HS-27A (cell line): Measurements from ENCODE around the gene ARRB2.

Experiments used
- DNase-seq: peaks from one replicate; pipeline ENCODE4 v3.0.0-alpha.2; 2012; ENCODE audit warnings: low read depth, missing footprints

Gene ARRB2

DNA sequence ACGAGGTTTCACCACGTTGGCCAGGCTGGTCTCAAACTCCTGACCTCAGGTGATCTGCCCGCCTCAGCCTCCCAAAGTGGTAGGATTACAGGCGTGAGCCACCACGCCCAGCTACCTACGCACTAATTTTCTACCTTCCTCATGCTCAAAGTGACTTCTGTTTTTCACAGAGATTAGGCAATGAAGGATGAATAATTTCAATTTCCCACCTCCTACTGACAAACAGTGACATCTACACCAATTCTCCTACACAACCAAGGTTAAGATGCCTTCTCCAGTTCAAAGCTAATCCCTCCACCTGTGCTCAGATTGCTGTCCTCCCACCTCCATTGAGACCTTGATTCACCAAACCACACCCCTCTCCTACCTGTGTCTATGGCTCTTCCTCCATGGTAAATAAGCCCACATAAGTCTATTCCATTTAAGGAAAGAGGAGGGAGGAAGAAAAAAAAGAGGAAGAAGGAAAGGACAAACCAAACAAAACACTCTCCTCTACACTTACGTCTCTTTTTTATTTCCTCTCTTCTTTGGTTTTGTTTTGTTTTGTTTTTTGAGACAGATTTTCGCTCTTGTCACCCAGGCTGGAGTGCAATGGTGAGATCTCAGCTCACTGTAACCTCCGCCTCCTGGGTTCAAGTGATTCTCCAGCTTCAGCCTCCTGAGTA lies 15.3 kb downstream of the ARRB2 start:
- DNase-seq = no peak

DNA sequence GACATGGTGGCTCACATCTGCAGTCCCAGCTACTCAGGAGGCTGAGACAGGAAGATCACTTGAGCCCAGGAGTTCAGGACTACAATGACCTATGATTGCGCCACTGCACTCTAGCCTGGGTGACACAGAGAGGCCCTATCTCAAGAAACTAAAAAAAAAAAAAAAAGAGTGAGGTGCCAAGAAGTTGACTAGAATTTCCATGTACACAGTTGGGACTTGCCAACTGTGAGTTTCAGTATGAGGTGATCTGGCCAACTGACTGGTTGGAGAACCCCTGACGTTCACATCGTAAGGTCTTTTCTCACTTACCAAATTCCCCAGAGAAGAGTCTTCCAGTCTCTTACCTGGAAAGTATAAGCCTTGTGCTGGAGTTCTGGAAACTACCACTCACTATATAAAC lies 17.7 kb downstream of the ARRB2 start:
- DNase-seq = no peak

DNA sequence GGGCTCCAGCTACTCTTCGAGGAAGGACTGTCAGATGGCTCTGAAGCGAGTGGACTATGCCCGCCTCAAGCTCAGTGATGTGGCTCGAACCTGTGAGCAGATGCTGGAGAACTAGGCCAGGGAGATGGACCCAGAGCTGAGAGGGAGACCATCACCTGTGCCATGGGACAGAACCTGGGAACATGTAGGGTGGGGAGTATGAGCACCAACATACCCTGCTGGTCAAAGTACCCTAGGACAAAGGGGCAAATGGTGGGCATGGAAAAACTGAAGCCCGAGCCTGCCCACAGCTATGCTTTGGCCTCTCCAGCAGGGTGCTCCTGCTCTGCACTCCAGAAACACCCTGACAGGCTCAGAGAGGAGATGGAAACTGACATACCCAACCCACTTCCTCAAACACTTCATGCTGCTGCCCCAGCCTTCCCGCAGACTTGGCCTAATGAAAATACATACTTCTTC lies 22.7 kb downstream of the ARRB2 start:
- no peak for DNase-seq

DNA sequence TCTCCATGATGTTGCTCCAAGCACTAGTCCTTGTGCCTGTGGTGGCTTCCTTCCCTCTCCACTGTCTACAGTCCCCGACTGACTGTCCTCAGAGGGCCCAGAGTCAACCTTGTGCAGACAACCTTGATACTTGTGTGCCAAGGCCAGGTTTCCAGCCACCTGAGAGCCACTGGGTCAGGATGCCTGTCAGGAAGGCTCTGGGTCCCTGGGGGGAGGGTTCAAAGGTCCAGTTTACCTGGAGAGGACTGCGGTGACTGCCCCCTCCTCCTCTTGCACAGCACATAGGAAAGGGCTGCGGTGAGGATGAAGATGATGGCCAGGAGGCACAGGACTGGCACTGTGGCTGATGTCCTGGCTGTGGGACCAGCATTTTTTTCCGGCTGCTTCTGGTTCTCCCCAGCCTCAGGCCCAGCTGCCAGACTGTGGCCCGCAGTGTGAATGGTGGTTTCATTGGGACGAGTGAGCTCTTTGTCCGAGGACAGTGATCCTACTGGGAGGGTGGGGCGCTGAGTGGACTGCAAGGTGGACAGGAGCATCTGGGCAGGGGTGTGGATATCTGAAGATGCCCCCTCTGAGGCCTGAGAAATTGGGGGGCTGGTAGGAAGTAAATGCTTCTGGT lies 24.5 kb downstream of the ARRB2 start:
- no peak for DNase-seq

DNA sequence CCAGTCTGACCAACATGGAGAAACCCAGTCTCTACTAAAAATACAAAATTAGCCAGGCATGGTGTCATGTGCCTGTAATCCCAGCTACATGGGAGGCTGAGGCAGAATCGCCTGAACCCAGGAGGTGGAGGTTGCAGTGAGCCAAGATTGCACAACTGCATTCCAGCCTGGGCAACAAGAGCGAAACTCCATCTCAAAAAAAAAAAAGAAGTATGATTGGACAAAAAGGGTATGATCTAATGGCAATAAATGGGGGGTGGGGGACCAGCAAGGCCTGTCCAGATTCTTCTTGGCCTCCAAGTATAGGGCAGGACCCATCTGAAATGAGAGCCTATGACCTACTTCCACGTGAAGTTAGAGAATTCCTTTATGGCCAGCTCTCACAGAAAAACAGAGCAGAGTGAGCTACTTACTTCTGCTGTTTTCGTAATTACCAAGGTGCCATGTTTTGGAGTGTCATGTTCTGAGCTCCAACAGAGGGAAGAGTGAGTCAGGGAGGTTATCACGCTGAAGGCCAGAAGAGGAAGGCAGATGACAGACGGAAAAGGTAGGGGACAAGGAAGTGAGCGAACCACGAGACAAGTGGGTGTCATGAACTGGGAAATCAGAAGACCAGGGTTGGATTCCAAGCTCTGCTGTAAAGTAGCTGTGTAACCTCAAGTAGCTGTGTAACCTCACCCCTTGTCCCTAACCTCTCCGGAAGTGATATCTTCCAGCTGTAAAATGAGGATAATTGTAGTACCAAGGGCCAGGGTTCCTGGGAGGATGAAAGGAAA lies 25.6 kb downstream of the ARRB2 start:
- DNase-seq = no peak

DNA sequence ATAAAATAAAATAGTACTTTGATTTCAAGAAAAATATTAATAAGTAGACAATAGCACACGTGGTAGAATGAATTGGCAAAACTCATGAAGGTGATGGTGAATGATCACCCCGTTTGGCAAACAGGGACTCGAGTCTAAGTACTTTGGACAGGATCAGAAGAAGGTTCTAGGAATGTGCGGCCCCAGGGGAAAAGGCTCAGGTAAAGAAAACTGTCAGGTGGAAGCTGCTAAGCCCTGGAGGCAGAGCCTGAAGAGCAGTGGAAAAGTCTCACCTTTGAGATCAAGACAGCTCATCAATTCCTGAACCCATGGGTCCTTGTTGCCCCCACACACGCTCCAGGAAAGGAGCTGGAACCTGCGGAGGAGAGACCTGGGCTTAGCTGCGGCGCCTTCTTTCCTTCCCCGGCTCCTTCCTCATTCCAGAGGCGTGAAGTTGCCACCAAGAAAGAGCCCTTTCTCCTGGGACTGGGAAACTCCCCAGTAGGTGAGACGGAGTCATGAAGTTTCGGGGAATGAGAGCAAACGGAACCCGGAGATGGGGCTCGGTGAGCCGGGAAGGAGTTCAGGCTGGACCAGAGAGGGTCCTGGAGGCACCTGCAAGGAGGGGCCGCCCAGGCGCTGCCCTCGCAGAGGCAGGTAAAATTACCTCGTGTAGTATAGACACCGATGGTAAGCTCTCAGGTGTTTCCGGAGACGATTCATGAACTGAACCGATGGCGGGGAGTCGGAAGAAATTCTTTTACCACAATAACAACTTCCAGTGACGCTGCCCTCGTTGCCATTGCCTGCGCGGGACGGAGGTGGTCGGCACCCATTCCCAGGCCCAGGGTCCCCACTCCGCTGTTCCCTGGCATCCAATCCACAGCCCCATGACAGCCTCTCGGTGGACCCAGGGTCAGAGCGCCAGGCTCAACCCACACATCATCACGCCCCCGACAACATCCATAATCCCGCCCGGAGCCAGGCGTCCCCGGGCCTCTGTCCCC lies 28.0 kb downstream of the ARRB2 start:
- DNase-seq = no peak

DNA sequence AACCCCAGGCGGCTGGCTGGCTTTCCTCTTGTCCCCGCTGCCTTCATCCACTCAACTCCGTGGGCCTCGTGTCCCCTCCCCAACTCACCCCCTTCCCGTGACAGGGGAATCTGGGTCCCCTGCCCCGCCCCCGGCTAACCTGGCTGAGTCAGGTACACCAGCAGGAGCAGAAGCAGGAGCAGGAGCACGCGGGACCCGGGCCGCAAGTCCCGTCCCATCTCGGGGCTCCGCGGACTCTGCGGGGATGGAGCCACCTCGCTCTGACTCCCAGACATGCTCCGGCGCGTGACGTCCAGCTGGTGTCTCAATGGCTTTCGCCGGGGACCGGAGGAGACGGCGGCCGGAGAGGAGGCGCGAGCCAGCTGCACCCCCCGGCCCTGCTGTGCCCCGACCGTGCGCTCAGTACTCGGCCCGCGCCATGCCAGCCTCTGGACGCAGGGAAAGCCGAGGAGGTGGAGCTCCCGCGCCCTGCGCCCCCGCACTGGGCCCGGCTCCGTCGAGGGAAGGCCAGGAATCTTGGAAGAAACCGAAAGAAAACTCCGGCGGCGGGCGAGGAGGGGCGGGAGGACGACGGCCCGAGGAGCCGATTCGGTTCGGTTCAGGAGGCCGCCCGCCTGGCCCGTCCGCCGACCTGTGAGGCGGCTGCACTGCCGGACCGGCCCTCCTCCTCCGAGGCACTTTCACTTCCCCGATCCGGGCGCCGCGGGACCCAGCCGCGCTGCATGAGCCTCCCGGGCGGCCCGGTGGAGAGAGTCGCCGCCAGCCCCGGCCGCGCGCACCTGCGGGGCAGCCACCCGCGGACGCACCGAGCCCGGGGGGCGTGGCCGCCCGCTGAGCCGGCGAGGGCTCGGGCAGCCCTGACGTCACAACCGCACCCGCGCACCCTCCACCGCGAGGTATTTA lies 28.9 kb downstream of the ARRB2 start, which contains the start of the genes CXCL16 and ZMYND15:
Gene CXCL16, minus strand, starts transcription at position 807 of the 903 bp plus-strand sequence. Its CDS starts 589 bp downstream, at position 218.
Gene ZMYND15, plus strand, starts transcription at position 712 of the 903 bp plus-strand sequence. CDS start 716 bp downstream, outside the sequence.
- DNase-seq = no peak

DNA sequence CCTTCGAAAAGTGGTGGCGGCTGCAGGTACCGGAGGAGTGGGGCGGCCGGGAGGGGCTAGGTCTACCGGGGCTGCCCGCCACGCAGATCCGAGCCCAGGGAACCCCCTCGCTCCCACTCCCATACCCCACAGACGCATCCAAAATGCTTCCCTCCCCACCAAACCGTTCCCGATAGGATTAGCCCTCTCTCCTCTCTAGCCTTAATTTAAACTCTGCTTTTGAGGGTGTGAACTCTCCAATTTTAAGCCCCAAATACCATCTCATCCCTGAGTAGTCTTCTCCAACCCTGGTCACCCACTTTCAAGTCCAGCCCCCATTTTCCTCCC lies 29.6 kb downstream of the ARRB2 start:
- DNase-seq = no peak

DNA sequence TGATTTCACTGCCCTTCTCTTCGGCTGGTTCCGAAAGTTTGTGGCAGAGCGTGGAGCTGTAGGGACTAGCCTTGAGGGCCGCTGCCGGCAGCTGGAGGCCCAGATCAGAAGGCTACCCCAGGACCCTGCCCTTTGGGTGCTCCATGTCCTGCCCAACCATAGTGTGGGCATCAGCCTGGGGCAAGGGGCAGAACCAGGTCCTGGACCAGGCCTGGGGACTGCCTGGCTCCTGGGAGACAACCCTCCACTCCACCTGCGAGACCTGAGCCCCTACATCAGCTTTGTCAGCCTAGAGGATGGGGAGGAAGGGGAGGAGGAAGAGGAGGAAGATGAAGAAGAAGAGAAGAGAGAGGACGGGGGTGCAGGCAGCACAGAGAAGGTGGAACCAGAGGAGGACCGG lies 30.2 kb downstream of the ARRB2 start:
- DNase-seq = no peak

DNA sequence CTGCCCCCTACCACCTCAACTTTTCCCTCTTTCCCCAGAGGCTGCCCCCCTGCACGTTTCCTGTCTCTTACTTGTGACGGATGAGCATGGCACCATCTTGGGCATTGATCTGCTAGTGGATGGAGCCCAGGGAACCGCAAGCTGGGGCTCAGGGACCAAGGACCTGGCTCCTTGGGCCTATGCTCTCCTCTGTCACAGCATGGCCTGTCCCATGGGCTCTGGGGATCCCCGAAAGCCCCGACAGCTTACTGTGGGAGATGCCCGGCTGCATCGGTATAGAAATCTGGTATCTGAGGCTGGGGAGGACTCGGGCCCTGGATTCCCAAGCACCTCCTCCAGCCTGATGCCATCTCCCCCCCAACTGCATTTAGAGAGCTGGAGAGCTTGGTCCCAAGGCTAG lies 31.1 kb downstream of the ARRB2 start:
- no peak for DNase-seq

DNA sequence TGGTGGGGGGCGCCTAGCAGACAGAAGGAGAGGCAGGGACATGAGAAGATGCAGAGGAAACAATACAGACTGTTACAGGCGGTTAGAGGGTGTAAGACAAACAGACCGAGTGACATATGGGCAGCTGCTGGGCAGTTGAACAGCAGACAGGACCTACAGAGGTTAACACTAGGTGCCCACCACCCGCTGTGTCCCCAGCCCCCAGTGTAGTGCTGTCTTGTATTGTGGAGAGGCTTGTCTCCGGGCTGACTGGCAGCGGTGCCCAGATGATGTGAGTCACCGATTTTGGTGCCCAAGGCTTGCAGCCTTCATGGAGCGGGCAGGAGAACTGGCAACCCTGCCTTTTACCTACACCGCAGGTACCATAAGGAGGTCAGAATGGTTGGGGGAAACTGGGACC lies 31.7 kb downstream of the ARRB2 start:
- no peak for DNase-seq

DNA sequence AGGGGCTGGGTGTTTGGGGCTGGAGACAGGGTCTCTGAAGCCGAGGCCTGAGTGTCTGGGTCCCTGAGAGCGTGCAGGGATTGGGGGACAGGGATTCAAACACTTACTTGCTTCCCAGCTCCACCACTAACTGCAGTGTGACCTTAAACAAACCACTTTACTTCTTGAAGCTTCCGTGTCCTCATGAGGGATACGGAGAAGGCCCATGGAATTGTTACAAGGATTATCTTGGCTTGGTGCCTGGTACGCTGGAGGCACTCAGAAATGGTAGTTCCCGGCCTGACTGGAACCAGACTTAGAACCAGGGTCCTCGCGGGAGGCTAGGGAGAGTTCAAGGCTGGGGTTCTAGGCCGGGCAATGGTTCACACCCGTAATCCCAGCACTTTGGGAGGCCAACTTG lies 32.2 kb downstream of the ARRB2 start:
- no peak for DNase-seq

DNA sequence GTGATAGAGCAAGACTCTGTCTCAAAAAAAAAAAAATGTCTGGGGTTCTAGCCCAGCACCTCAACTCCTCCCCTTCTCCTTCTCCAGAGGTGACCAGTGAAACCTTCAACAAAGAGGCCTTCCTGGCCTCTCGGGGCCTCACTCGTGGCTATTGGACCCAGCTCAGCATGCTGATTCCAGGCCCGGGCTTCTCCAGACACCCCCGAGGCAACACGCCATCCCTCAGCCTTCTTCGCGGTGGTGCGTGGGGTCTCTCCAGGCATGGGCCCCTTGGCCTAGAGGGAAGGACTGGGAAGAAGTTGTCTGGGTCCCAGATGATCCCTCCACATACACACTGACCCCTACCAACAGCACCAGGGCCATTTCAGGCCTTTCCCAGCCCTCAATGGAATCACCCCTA lies 32.8 kb downstream of the ARRB2 start:
- no peak for DNase-seq

DNA sequence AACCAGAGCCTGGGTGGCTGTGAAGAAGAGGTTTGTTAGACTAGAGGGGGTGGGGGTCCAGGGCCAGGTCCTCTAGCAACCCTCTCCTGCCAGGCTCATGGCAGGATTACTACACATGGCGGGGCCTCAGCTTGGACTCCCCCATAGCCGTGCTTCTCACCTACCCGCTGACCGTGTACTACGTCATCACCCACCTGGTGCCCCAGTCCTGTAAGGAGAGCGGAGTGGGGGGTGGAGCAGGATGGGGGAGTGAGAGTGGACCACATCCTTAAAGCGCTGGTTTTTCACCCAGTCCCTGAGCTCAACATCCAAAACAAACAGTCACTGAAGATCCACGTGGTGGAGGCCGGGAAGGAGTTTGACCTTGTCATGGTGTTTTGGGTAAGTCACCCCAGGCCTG lies 33.5 kb downstream of the ARRB2 start:
- DNase-seq = no peak

DNA sequence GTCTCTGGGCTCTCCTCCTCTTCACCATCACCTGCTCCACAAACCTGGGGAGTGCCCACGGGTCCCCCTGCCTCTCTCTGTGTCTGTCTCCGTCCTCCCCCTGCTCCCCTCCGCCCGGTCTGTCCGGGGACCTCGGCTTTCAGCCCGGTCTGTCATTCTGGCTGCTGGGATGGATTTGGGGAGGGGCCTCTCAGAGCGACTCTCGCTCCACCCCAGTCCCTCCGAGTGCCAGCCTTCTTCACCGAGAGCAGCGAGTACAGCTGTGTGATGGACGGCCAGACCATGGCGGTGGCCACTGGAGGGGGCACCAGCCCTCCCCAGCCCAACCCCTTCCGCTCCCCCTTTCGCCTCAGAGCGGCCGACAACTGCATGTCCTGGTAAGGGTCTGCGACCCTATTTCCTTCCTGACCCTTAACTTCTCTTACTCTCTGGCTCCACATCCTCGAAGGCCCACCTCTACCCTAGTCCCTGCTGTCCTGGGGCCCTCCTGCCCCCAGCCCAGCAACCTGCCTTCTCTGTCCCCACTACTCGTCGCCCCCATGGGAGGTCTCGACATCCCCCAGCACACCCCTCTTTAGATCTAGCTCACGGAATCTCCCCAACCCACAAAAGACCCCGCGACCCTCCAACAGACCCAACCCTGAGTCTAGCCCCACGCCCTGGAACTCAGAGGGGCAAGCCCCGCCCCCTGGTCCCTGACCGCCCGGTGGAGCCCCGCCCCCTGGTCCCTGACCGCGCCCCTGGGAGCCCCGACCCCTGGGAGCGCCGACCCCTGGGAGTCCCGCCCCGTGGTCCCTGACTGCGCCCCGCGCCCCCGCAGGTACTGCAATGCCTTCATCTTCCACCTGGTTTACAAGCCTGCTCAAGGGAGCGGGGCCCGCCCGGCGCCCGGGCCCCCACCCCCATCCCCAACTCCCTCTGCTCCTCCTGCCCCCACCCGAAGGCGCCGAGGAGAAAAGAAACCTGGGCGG lies 34.9 kb downstream of the ARRB2 start:
- no peak for DNase-seq

DNA sequence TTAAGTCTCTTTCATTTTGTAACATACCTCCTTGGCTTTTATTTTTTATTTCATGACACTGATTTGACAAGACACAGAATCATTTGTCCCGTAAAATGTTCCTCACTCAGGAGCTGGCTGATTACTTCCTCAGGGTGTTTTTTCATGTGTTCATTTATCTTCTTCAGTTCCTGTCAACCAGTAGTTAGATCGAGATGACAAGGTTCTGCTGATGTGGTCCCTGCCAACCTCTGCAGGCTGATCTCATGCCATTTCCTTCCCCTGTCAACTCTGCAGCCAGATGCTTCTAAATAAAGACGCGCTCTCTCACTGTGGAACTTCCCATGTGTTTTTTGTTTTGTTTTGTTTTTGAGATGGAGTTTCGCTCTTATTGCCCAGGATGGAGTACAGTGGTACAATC lies 37.4 kb downstream of the ARRB2 start:
- no peak for DNase-seq

DNA sequence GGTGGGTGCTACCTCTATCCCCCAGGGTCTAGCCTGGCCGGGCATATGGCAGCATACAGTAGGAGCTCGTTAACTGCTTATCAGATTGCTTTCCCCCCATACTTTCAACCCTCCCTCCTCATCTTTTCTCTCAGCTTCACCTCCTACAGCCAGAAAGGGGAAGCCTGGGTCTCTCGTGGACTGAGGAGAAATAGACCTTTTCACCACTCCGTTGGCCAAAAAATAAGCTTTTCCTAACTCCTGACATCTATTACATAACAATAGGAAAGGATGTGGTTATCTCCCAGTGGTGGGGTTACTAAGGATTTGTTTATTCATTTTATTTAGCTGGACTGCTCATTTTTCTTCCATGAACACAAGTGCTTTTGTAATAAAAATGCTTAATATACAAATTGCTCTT lies 38.3 kb downstream of the ARRB2 start:
- no peak for DNase-seq

DNA sequence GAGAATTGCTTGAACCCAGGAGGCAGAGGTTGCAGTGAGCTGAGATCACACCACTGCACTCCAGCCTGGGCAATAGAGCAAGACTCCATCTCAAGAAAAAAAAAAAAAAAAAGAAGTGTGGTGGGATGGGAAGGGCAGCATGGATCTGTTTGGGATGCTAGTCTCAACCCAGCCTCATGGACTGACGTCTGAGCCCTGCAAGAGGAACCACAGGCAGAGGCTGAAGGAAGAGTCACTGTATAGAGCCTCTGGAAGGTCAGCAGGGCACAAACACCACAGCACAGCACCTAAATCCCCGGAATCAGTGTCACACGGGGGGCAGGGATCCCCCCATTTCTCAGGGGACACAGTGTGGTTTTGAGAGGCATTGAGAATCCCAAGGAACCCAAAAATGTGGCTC lies 40.2 kb downstream of the ARRB2 start:
- DNase-seq = no peak

DNA sequence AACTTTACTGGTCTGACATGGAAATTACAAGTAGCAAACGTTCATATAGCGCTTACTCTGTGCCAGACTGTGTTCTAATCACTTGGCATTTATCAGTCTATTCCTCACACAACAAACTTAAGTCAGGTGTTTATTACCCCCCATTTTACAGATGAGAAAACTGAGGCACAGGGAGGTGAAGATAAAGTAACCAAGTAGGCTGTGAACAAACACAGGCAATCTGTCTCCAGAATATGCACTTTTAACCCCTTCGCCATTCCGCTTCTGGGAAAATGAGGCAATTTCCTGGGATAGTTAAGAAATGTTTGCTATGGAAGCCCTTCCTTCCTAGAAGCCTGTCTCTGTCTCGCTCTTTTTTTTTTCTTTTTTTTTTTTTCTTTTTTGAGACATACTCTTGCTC lies 41.5 kb downstream of the ARRB2 start:
- no peak for DNase-seq

DNA sequence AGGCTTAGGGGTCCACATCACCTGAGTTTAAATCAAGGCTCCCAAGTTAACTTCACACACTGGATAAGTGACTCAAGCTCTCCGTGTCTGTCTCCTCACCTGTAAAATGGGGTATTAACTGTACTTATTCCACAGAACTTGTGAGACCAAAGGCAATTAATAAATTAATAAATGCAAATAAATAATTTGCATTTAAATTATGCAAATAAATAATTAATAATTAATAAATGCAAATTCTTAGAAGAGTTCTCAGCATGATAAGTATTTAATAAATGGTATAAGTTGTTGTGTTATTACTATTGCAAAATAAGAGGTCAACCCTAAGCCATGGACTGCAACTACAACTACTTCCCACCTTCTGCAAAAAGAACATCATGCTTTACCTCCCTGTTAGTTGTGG lies 43.0 kb downstream of the ARRB2 start:
- no peak for DNase-seq
